Central memory CD4-positive, alpha-beta T cell (primary cell): ENCODE results near the gene TDG.
"Not testable (repeated sequence)": the region's sequence is repeated elsewhere in the genome, so short reads cannot be mapped to it uniquely, and the experiment has no call there.

ENCODE experiments used
- DNase-seq: peaks from one replicate; pipeline ENCODE4 v3.0.0; 2022

TDG gene

GRCh38 chr12:104023710-104024109 lies 58.0 kb downstream of the TDG start:
- no peak for DNase-seq

GRCh38 chr12:104024348-104024747 lies 58.7 kb downstream of the TDG start:
- DNase-seq = no peak

GRCh38 chr12:104025771-104026170 lies 60.1 kb downstream of the TDG start:
- no peak for DNase-seq

- DNase-seq = no peak
These were observed 61.3 kb downstream of the TDG start for GRCh38 chr12:104026841-104027599.

- not testable (repeated sequence) for DNase-seq
These were observed 64.9 kb downstream of the TDG start for GRCh38 chr12:104030596-104030995.

GRCh38 chr12:104036143-104036542 lies 70.5 kb downstream of the TDG start:
- DNase-seq = not testable (repeated sequence)
